Raji (cell line): ENCODE measurements around the gene TRMT44.

Experiments
- POLR2A ChIP-seq: IDR thresholded peaks from 2 replicates; pipeline ENCODE4 v1.6.1; 2011; ENCODE audit warnings: low read depth, low read length, control low read depth; ENCODE audit not compliant: insufficient read depth

The TRMT44 gene

DNA sequence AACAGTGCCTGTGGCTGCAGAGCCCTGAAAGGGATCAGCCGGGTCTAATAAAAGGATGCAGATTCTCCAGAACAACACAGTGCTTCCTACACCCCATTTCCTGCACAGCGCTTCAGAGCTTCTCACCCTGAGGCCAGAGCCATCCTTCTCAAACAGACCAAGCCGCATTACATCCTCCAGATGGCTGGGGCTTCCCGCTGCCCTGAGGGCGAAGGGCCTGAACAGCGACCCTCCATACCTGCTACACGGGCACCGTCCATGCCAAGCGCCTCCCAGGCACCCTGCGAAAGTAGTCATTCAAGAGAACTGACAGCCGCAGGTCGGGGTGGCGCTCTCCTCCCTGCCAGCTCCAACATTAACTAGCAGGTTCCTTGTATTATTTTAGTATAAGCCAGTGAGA is 36.6 kb upstream of the TRMT44 start:
- TF ChIP-seq POLR2A = no peak

GRCh38 chr4:8404791-8405515 is 35.6 kb upstream of the TRMT44 start:
- no peak for TF ChIP-seq POLR2A

DNA sequence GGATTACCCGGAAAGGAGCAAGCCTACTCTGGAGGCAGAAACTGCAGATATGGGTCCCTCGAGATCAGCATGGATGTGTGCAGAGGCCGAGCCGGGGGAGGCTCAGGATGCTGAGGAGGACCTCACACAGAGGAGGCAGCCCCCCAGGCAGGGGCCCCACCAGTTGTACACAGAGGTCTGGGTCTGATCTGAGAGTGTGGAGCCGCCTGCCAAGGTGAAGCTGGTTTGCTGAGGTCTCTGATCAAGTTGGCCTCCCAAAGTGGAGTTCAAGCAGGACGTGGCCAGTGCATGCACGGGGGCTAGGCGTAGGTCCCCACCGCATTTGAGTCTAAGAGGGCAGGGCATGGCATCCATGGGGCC is 35.1 kb upstream of the TRMT44 start:
- no peak for TF ChIP-seq POLR2A

DNA sequence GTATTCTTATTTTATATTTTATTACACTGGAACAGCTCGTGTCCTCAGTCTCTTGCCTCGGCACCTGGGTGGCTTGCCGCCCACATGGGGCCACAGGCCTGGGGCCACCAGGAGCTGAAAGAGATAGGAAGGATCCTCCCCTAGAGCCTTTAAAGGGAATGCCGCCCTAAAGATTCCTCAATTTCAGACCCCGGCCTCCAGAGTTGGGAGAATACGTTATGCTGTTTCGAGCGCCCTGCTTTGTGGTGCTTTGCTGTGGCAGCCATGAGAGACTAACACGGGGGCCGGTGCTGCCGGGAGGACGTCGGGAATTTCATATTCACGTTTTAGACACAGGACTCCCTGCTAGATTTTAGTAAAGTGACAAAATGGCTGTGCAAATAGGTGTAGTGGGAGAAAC is 33.3 kb upstream of the TRMT44 start:
- no peak for TF ChIP-seq POLR2A

- TF ChIP-seq POLR2A = no peak
Observed at GRCh38 chr4:8407756-8408155, 32.8 kb upstream of the TRMT44 start.

GRCh38 chr4:8409264-8410065 is 31.1 kb upstream of the TRMT44 start:
- TF ChIP-seq POLR2A = no peak

- TF ChIP-seq POLR2A = no peak
Observed at GRCh38 chr4:8410066-8410625, 30.4 kb upstream of the TRMT44 start.

DNA sequence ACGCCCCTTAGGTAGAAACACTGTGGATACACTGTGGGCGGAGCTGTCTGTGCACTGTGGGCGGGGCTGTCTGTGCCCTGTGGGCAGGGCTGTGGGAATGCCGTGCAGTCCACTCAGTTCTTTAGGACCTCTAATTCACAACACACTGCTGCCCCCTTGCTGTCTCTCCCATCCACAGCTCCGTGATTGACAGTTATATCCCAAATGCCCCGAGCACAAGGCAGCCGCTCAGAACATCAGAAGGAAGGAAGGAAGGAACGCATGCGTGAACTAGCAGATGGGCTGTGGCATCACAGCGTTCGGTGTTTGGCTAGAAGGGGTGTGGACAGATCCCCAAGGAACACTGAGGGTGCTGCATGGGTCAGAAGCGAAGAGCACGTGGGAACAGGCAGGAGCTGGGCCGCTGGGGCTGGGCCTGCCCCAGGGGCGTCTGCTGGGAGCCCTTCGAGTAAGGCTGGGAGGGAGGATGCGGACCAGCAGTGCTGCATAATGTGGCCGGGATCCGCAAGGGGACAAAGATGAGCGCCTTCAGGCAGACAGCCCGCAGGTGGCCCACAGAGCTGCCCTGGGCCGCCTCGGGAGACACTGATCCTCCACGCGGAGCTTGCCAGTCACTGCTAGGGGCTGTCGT is 29.8 kb upstream of the TRMT44 start:
- no peak for TF ChIP-seq POLR2A

DNA sequence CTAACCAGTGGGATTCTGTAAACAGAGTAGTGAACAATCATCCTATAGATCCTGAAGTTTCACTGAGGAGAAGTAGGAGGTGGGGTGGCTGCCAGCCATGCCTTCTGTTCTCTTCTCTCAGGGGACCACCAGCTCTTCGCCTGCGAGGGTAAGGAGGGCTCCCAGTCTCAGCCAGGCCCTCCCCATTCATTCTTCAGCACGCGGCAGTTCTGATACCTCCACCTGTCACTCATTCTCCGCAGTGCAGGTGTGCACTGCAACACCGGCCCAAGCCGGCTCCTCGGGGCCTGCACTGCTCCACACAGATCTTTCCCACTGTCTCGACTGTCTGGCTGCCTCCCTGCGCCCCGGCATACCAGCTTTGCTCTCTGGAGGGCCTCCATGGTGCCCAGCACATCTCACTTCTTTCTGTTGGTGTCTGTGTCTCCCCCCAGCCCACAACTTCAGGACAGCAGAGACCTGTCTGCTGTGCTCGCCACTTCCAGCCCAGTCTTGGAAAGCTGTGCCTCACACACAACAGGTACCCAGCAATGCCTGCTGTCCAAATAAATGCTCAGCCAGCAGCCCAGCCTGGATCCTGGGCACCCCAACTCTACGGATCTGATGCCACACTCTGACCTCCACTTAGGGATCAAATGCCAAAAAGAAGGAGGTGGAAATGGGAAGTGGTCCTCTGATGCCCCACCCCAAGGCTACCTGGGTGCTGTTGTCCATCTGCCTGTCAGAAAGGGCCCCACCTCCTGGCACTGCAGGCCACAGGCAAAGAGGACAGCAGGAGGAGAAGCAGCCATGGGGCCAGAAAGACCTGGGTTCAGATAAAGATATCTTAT is 29.0 kb upstream of the TRMT44 start:
- no peak for TF ChIP-seq POLR2A

DNA sequence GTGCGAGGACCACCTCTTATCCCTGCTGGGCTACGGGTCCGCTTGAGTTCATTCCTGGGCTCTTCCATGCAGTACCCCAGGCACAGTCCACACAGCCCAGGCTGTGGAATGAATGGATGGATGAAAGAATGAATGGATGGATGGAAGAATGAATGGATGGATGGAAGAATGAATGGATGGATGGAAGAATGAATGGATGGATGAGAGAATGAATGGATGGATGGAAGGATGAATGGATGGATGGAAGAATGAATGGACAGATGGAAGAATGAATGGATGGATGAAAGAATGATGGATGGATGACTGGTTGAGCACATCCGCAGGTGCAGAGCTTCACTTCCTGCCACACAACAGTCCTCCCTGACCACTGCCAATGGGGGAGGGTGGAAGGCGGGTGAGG is 28.3 kb upstream of the TRMT44 start:
- TF ChIP-seq POLR2A = no peak

GRCh38 chr4:8414377-8414776 is 26.2 kb upstream of the TRMT44 start:
- TF ChIP-seq POLR2A = no peak

DNA sequence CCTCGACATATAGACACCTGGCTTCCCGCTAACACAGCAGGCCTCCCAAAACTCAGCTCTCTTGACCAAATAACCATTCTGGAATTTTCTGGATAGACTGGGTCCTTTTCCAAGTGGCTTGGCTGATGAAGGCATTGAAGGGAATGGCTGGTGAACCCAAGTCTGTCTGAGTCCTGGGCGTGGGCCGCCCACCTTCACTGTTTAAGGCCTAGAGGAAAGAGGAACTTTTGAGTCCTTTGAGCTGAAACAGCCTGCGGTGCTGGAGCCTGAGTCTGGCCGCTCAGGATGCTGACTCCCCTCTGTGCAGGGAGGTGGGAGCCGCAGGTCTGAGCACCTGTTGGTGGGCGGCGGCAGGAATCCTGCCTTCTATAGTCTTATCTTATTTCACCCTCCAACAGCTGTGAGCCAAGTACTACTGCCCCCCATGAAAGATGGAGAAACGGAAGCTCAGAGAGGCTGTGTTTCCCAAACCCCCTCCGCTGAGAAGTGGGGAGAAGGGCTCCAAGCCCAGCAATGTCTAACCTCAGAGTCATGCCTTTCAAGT is 23.4 kb upstream of the TRMT44 start:
- no peak for TF ChIP-seq POLR2A

DNA sequence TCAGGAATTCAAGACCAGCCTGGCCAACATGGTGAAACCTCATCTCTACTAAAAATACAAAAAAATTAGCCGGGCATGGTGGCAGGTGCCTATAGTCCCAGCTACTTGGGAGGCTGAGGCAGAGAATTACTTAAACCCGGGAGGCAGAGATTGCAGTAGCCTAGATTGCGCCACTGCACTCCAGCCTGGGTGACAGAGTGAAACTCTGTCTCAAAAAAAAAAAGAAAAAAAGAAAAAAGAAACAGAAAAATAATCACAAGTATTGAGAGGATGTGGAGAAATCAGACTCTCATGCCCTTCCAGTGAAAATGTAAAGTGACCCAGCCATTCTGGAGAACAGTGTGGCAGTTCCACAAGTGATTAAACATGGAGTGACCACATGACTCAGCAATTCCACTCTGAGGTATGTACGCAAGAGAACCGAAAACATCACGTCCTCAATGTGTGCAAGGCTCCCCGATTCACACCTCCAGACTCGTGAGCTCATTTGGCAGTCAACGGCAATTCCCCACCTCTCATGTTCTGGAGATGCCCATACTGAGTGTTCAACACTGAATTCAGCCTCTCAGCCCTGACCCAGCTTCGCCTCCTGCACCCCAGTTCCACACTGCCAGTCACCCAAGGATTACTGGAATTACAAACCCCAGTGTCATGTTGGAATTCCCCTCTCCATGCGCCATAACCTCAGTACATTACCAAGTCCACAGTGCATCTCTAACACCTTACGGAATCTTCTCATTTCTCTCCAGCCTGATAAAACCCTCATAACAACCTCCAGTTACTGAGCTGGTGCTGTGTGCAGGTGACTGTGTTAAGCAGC is 21.1 kb upstream of the TRMT44 start:
- no peak for TF ChIP-seq POLR2A

- no peak for TF ChIP-seq POLR2A
Observed at GRCh38 chr4:8422327-8422726, 18.2 kb upstream of the TRMT44 start.
